ENCODE results near the gene TPRG1. TPM values are rescaled to one million over a fixed set of nuclear protein-coding genes. Genes with fewer than 3 reads are reported as not detected.

Gene TPRG1
- total and polyA plus RNA-seq, 2 of the 8 experiments (the other 6 are each of a cell fraction or from before 2014, with no cell fraction given): 0.37 to 0.47 TPM

DNA sequence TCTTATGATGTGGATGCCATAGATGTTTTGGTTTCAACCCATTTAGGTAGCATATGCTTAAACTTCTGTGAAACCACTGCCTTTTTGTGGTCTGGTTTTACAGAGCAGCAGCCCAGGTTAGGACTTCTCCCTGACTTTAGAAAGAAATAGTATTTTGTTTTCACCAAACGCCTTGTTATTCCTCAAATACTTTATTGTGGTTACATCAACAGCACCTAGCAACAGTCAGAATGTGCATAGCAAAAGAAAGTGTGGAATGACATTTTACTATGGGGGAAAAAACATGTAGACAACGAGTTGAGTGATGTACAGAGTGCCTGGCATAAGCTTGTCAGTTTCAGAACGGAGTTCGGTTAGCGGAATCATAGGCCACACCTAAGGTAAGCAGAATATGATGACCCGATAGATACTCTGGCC is 159.2 kb downstream of the TPRG1 start (continued):
- TF ChIP-seq RXRA (IDR thresholded peaks at IDR 0.05; ENCODE audit: insufficient read depth, low read depth, low read length) (no peak), POLR2AphosphoS5 (IDR thresholded peaks at IDR 0.05; ENCODE audit: low read depth, low read length) (no peak), RAD21 (IDR thresholded peaks at IDR 0.05 in 1 of 2, conservative IDR thresholded peaks at IDR 0.05 in 1 of 2; ENCODE audit: low read depth in 2 of 2, low read length in 2 of 2) (no peak), HDAC2 (IDR thresholded peaks at IDR 0.05; ENCODE audit: borderline replicate concordance in 1 of 2, low read depth in 2 of 2, low read length in 2 of 2) (no peak)

Measured in H1 (cell line).